WTC11 (cell line): ENCODE data around the gene NCSTN. TPM values are rescaled to one million over a fixed set of nuclear protein-coding genes. Genes with fewer than 3 reads are reported as not detected.
A peak's percentile ranks its signal among the peaks of the same experiment; 100 is the strongest.

Experiments used
- ATF6 ChIP-seq: sonication (generic); formaldehyde crosslinking; IDR thresholded peaks from 2 replicates; pipeline ENCODE4 v1.8.1; 2023; ENCODE audit warnings: mild to moderate bottlenecking, missing genetic modification reagents
- CDX4 ChIP-seq: fragments of 250-450 bp; sonication (Bioruptor Pico); IDR thresholded peaks from 2 replicates; pipeline ENCODE4 v1.9.0; 2021; ENCODE audit warnings: moderate library complexity, mild to moderate bottlenecking, inconsistent platforms, borderline replicate concordance
- CREM ChIP-seq: sonication (generic); formaldehyde crosslinking; IDR thresholded peaks from 2 replicates; pipeline ENCODE4 v1.8.1; 2022; ENCODE audit warnings: mild to moderate bottlenecking, missing genetic modification reagents, moderate library complexity
- E2F1 ChIP-seq: sonication (generic); formaldehyde crosslinking; IDR thresholded peaks from 2 replicates; pipeline ENCODE4 v1.8.0; 2022; ENCODE audit warnings: mild to moderate bottlenecking, missing genetic modification reagents
- E2F4 ChIP-seq: sonication (generic); formaldehyde crosslinking; IDR thresholded peaks from 2 replicates; pipeline ENCODE4 v1.8.1; 2022; ENCODE audit warnings: low read depth, mild to moderate bottlenecking, moderate library complexity, missing genetic modification reagents, borderline replicate concordance
- EMX1 ChIP-seq: fragments of 250-450 bp; sonication (Bioruptor Pico); IDR thresholded peaks from 2 replicates; pipeline ENCODE4 v1.8.0; 2021; ENCODE audit warnings: mild to moderate bottlenecking
- ESRRA ChIP-seq: sonication (generic); formaldehyde crosslinking; IDR thresholded peaks from 2 replicates; pipeline ENCODE4 v1.8.1; 2022; ENCODE audit warnings: mild to moderate bottlenecking, missing genetic modification reagents, borderline replicate concordance
- FOXJ3 ChIP-seq: sonication (generic); formaldehyde crosslinking; IDR thresholded peaks from 2 replicates; pipeline ENCODE4 v1.9.0; 2021; ENCODE audit warnings: missing genetic modification reagents, mild to moderate bottlenecking, borderline replicate concordance
- FOXP1 ChIP-seq: sonication (generic); formaldehyde crosslinking; IDR thresholded peaks from 2 replicates; pipeline ENCODE4 v1.8.0; 2022; ENCODE audit warnings: missing genetic modification reagents, mild to moderate bottlenecking, moderate library complexity, borderline replicate concordance
- FOXP4 ChIP-seq: sonication (generic); formaldehyde crosslinking; IDR thresholded peaks from 2 replicates; pipeline ENCODE4 v1.8.0; 2022; ENCODE audit warnings: mild to moderate bottlenecking, missing genetic modification reagents
- GTF2I ChIP-seq: fragments of 250-450 bp; sonication (Bioruptor Pico); conservative IDR thresholded peaks from 2 replicates; pipeline ENCODE4 v1.4.0; 2021; ENCODE audit warnings: mild to moderate bottlenecking
- IRF1 ChIP-seq: sonication (generic); formaldehyde crosslinking; IDR thresholded peaks from 2 replicates; pipeline ENCODE4 v1.8.0; 2023; ENCODE audit warnings: missing genetic modification reagents
- JUN ChIP-seq: sonication (generic); formaldehyde crosslinking; IDR thresholded peaks from 2 replicates; pipeline ENCODE4 v1.8.0; 2023; ENCODE audit warnings: mild to moderate bottlenecking, missing genetic modification reagents
- KAT7 ChIP-seq: sonication (generic); formaldehyde crosslinking; IDR thresholded peaks from 2 replicates; pipeline ENCODE4 v1.8.1; 2023; ENCODE audit warnings: missing genetic modification reagents, mild to moderate bottlenecking, borderline replicate concordance
- MLX ChIP-seq: sonication (generic); formaldehyde crosslinking; IDR thresholded peaks from 2 replicates; pipeline ENCODE4 v1.8.1; 2023; ENCODE audit warnings: mild to moderate bottlenecking, missing genetic modification reagents, moderate library complexity
- NR2C2 ChIP-seq: sonication (generic); formaldehyde crosslinking; IDR thresholded peaks from 2 replicates; pipeline ENCODE4 v1.8.0; 2022; ENCODE audit warnings: mild to moderate bottlenecking, missing genetic modification reagents
- OVOL2 ChIP-seq: fragments of 250-450 bp; sonication (Bioruptor Pico); IDR thresholded peaks from 2 replicates; pipeline ENCODE4 v1.9.0; 2021; ENCODE audit warnings: mild to moderate bottlenecking, borderline replicate concordance
- PREB ChIP-seq: sonication (generic); formaldehyde crosslinking; IDR thresholded peaks from 2 replicates; pipeline ENCODE4 v1.8.1; 2022; ENCODE audit warnings: mild to moderate bottlenecking, missing genetic modification reagents, moderate library complexity, borderline replicate concordance
- PRRX2 ChIP-seq: fragments of 250-450 bp; sonication (Bioruptor Pico); IDR thresholded peaks from 2 replicates; pipeline ENCODE4 v1.8.0; 2021; ENCODE audit warnings: mild to moderate bottlenecking
- RELA ChIP-seq: sonication (generic); formaldehyde crosslinking; IDR thresholded peaks from 2 replicates; pipeline ENCODE4 v1.8.1; 2022; ENCODE audit warnings: missing genetic modification reagents, mild to moderate bottlenecking, borderline replicate concordance
- RORB ChIP-seq: fragments of 250-450 bp; sonication (Bioruptor Pico); IDR thresholded peaks from 2 replicates; pipeline ENCODE4 v1.9.0; 2021; ENCODE audit warnings: mild to moderate bottlenecking
- SMAD3 ChIP-seq: sonication (generic); formaldehyde crosslinking; IDR thresholded peaks from 2 replicates; pipeline ENCODE4 v1.8.0; 2022; ENCODE audit warnings: missing genetic modification reagents, mild to moderate bottlenecking, borderline replicate concordance
- ZBTB21 ChIP-seq: sonication (generic); formaldehyde crosslinking; IDR thresholded peaks from 2 replicates; pipeline ENCODE4 v1.8.1; 2023; ENCODE audit warnings: mild to moderate bottlenecking, missing genetic modification reagents, borderline replicate concordance
- ZNF138 ChIP-seq: sonication (generic); formaldehyde crosslinking; conservative IDR thresholded peaks from 2 replicates; pipeline ENCODE4 v1.8.1; 2022; ENCODE audit warnings: mild to moderate bottlenecking, moderate library complexity, missing genetic modification reagents
- ZNF263 ChIP-seq: sonication (generic); formaldehyde crosslinking; IDR thresholded peaks from 2 replicates; pipeline ENCODE4 v1.8.1; 2022; ENCODE audit warnings: low read depth, mild to moderate bottlenecking, moderate library complexity, missing genetic modification reagents
- ZNF317 ChIP-seq: sonication (generic); formaldehyde crosslinking; IDR thresholded peaks from 2 replicates; pipeline ENCODE4 v1.8.1; 2023; ENCODE audit warnings: low read depth, mild to moderate bottlenecking, moderate library complexity, missing genetic modification reagents, borderline replicate concordance
- ZNF416 ChIP-seq: fragments of 250-450 bp; sonication (Bioruptor Pico); IDR thresholded peaks from 2 replicates; pipeline ENCODE4 v1.9.0; 2021; ENCODE audit warnings: mild to moderate bottlenecking, inconsistent platforms
- total RNA-seq: library from RNA; stranded (reverse); gene quantifications from 3 replicates; pipeline ENCODE4 v1.2.3, GENCODE V29; 2021
- TF ChIP-seq, protein P1 (sequence below): fragments of 200-600 bp; IDR thresholded peaks from 2 replicates; pipeline ENCODE4 v1.8.0; 2022; ENCODE audit warnings: antibody characterized with exemption
- TF ChIP-seq, protein P2 (sequence below): sonication (generic); formaldehyde crosslinking; conservative IDR thresholded peaks from 2 replicates; pipeline ENCODE4 v1.8.1; 2022; ENCODE audit warnings: mild to moderate bottlenecking, missing genetic modification reagents

Gene NCSTN
- total RNA-seq, 1 experiment from 2014 or later: 72.7 TPM

DNA sequence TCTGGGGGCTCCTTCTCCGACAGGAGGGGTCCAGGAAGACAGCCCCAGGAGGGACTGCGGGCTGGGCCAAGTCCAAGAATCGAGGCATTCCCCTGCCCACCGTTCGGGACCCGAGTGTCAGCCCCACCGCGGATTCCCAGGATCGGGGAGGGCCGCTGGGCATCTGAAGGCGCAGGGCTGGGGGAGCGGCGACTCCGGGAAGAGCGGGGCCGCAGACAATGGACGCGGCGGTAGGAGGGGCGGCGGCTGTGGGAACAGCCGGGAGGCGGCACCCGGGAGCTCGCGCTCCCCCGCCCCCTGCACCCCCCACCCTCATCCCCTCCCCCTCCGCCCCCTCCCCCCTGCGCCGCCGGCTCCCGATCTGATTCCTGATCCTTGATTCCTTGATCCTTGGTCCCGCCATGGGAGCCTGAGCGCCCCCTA lies 57.1 kb downstream of the NCSTN start, which contains the start of gene VANGL2 (continued):
- TF ChIP-seq PREB (no peak), RELA (no peak), IRF1 (CRISPR knock-in tag) (no peak), ZNF317 (CRISPR knock-in tag) (no peak), ESRRA (CRISPR knock-in tag) (0 out of 2 replicates have a peak, but pooled peaks have one; percentile 20), FOXP4 (CRISPR knock-in tag) (peak; percentile 62; the same call in 1 of the 2 replicates), PRRX2 (no peak), CDX4 (CRISPR knock-in tag) (no peak), ZNF138 (CRISPR knock-in tag) (no peak), JUN (CRISPR knock-in tag) (no peak), EMX1 (CRISPR knock-in tag) (no peak), RORB (no peak), E2F4 (CRISPR knock-in tag) (no peak), GTF2I (CRISPR knock-in tag) (no peak), FOXJ3 (no peak), MLX (no peak), OVOL2 (CRISPR knock-in tag) (no peak), ZNF263 (CRISPR knock-in tag) (no peak), CREM (CRISPR knock-in tag) (no peak), SMAD3 (no peak), ZNF416 (no peak), FOXP1 (CRISPR knock-in tag) (no peak), KAT7 (CRISPR knock-in tag) (no peak), NR2C2 (no peak), ZBTB21 (0 out of 2 replicates have a peak, but pooled peaks have one; percentile 68), E2F1 (CRISPR knock-in tag) (no peak), ATF6 (CRISPR knock-in tag) (no peak)
- TF ChIP-seq, protein P1, sequence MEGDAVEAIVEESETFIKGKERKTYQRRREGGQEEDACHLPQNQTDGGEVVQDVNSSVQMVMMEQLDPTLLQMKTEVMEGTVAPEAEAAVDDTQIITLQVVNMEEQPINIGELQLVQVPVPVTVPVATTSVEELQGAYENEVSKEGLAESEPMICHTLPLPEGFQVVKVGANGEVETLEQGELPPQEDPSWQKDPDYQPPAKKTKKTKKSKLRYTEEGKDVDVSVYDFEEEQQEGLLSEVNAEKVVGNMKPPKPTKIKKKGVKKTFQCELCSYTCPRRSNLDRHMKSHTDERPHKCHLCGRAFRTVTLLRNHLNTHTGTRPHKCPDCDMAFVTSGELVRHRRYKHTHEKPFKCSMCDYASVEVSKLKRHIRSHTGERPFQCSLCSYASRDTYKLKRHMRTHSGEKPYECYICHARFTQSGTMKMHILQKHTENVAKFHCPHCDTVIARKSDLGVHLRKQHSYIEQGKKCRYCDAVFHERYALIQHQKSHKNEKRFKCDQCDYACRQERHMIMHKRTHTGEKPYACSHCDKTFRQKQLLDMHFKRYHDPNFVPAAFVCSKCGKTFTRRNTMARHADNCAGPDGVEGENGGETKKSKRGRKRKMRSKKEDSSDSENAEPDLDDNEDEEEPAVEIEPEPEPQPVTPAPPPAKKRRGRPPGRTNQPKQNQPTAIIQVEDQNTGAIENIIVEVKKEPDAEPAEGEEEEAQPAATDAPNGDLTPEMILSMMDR: no peak
- TF ChIP-seq, protein P2, sequence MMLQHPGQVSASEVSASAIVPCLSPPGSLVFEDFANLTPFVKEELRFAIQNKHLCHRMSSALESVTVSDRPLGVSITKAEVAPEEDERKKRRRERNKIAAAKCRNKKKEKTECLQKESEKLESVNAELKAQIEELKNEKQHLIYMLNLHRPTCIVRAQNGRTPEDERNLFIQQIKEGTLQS (CRISPR knock-in tag): no peak
